ENCODE measurements around the gene FAM135A. TPM values are rescaled to one million over a fixed set of nuclear protein-coding genes. Genes with fewer than 3 reads are reported as not detected.
"Not testable (repeated sequence)": the region's sequence is repeated elsewhere in the genome, so short reads cannot be mapped to it uniquely, and the experiment has no call there.

FAM135A gene
- total RNA-seq, 2 donors from 2014 or later: 8.0 to 8.5 TPM

- H3K27ac Mint-ChIP-seq; H3K4me3 Mint-ChIP-seq; H3K4me1 Mint-ChIP-seq; ATAC-seq (replicated peaks); H3K27me3 Mint-ChIP-seq; H3K9me3 Mint-ChIP-seq: not testable (repeated sequence)
- peaks cover 13% of the 10 kb centered on the region for H3K36me3 Mint-ChIP-seq (ENCODE audit: low read depth)
Observed at GRCh38 chr6:70470510-70470909, 57.2 kb downstream of the FAM135A start.

- no peak for ATAC-seq (replicated peaks)
- Mint-ChIP-seq H3K27me3 (no peaks in the 10 kb centered on the region), H3K4me1 (no peaks in the 10 kb centered on the region)
Observed at GRCh38 chr6:70474751-70475150, 61.4 kb downstream of the FAM135A start.

GRCh38 chr6:70479236-70479635, 65.9 kb downstream of the FAM135A start:
- no peaks in the 10 kb centered on the region for H3K27me3 Mint-ChIP-seq
- no peak overlapping the region for H3K4me3 Mint-ChIP-seq
- no peak for ATAC-seq (replicated peaks)
- no peaks in the 10 kb centered on the region for H3K9me3 Mint-ChIP-seq
- peaks cover 38% of the 10 kb centered on the region for H3K36me3 Mint-ChIP-seq (ENCODE audit: low read depth)
- no peaks in the 10 kb centered on the region for H3K4me1 Mint-ChIP-seq
- no peak overlapping the region for H3K27ac Mint-ChIP-seq

More at GRCh38 chr6:70474751-70475150, 61.4 kb downstream of the FAM135A start:
- Mint-ChIP-seq H3K27ac (no peak overlapping the region), H3K9me3 (no peaks in the 10 kb centered on the region), H3K36me3 (ENCODE audit: low read depth) (peaks cover 44% of the 10 kb centered on the region), H3K4me3 (no peak overlapping the region)

GRCh38 chr6:70486638-70487037, 73.3 kb downstream of the FAM135A start:
- H3K27ac Mint-ChIP-seq; H3K4me1 Mint-ChIP-seq; H3K9me3 Mint-ChIP-seq; ATAC-seq (replicated peaks); H3K36me3 Mint-ChIP-seq (ENCODE audit: low read depth); H3K4me3 Mint-ChIP-seq; H3K27me3 Mint-ChIP-seq: not testable (repeated sequence)

- H3K36me3 Mint-ChIP-seq (ENCODE audit: low read depth): no peaks in the 10 kb centered on the region
- no peak for ATAC-seq (replicated peaks)
- H3K27me3 Mint-ChIP-seq: no peaks in the 10 kb centered on the region
- H3K27ac Mint-ChIP-seq: no peak overlapping the region
- H3K4me1 Mint-ChIP-seq: no peaks in the 10 kb centered on the region
- no peaks in the 10 kb centered on the region for H3K9me3 Mint-ChIP-seq
- H3K4me3 Mint-ChIP-seq: no peak overlapping the region
Observed at GRCh38 chr6:70489364-70489763, 76.1 kb downstream of the FAM135A start.

GRCh38 chr6:70494833-70495232, 81.5 kb downstream of the FAM135A start:
- Mint-ChIP-seq H3K9me3 (peaks cover 6% of the 10 kb centered on the region), H3K4me3 (no peak overlapping the region), H3K27me3 (no peaks in the 10 kb centered on the region), H3K27ac (no peak overlapping the region), H3K36me3 (ENCODE audit: low read depth) (no peaks in the 10 kb centered on the region), H3K4me1 (no peaks in the 10 kb centered on the region)
- ATAC-seq (replicated peaks): no peak

- H3K27me3 Mint-ChIP-seq; ATAC-seq (replicated peaks); H3K36me3 Mint-ChIP-seq (ENCODE audit: low read depth); H3K27ac Mint-ChIP-seq; H3K9me3 Mint-ChIP-seq; H3K4me1 Mint-ChIP-seq; H3K4me3 Mint-ChIP-seq: not testable (repeated sequence)
Observed at GRCh38 chr6:70495790-70496189, 82.5 kb downstream of the FAM135A start.

- Mint-ChIP-seq H3K27ac (no peak overlapping the region), H3K4me3 (no peak overlapping the region), H3K4me1 (no peaks in the 10 kb centered on the region), H3K27me3 (no peaks in the 10 kb centered on the region), H3K9me3 (peaks cover 11% of the 10 kb centered on the region), H3K36me3 (ENCODE audit: low read depth) (peaks cover 37% of the 10 kb centered on the region)
- ATAC-seq (replicated peaks): no peak
Observed at GRCh38 chr6:70502484-70502883, 89.2 kb downstream of the FAM135A start.

GRCh38 chr6:70503813-70504465, 90.6 kb downstream of the FAM135A start:
- ATAC-seq (replicated peaks): no peak

GRCh38 chr6:70506321-70506720, 93.0 kb downstream of the FAM135A start:
- Mint-ChIP-seq H3K4me3 (no peak overlapping the region), H3K9me3 (peaks cover 6% of the 10 kb centered on the region), H3K27me3 (no peaks in the 10 kb centered on the region), H3K36me3 (ENCODE audit: low read depth) (peaks cover 37% of the 10 kb centered on the region), H3K4me1 (no peaks in the 10 kb centered on the region), H3K27ac (no peak overlapping the region)
- no peak for ATAC-seq (replicated peaks)

More at GRCh38 chr6:70503813-70504465, 90.6 kb downstream of the FAM135A start:
- Mint-ChIP-seq H3K27me3 (no peaks in the 10 kb centered on the region), H3K9me3 (peaks cover 6% of the 10 kb centered on the region), H3K36me3 (ENCODE audit: low read depth) (peaks cover 37% of the 10 kb centered on the region), H3K27ac (no peak overlapping the region), H3K4me1 (no peaks in the 10 kb centered on the region), H3K4me3 (no peak overlapping the region)

- Mint-ChIP-seq H3K36me3 (ENCODE audit: low read depth) (peaks cover 37% of the 10 kb centered on the region), H3K9me3 (peaks cover 6% of the 10 kb centered on the region), H3K27ac (no peak overlapping the region), H3K4me1 (no peaks in the 10 kb centered on the region), H3K27me3 (no peaks in the 10 kb centered on the region), H3K4me3 (no peak overlapping the region)
- no peak for ATAC-seq (replicated peaks)
Observed at GRCh38 chr6:70507161-70507560, 93.9 kb downstream of the FAM135A start.

- Mint-ChIP-seq H3K36me3 (ENCODE audit: low read depth) (peaks cover 20% of the 10 kb centered on the region), H3K4me3 (no peak overlapping the region), H3K27ac (no peak overlapping the region), H3K4me1 (no peaks in the 10 kb centered on the region), H3K9me3 (peaks cover 5% of the 10 kb centered on the region), H3K27me3 (no peaks in the 10 kb centered on the region)
- no peak for ATAC-seq (replicated peaks)
Observed at GRCh38 chr6:70508953-70509352, 95.6 kb downstream of the FAM135A start.

- H3K27ac Mint-ChIP-seq: no peak overlapping the region
- H3K9me3 Mint-ChIP-seq: no peaks in the 10 kb centered on the region
Observed at GRCh38 chr6:70510600-70510999, 97.3 kb downstream of the FAM135A start.

GRCh38 chr6:70518723-70519122, 105.4 kb downstream of the FAM135A start:
- Mint-ChIP-seq H3K27me3 (no peaks in the 10 kb centered on the region), H3K36me3 (ENCODE audit: low read depth) (no peaks in the 10 kb centered on the region), H3K27ac (no peak overlapping the region), H3K4me3 (no peak overlapping the region), H3K4me1 (no peaks in the 10 kb centered on the region), H3K9me3 (no peaks in the 10 kb centered on the region)
- ATAC-seq (replicated peaks): no peak

More at GRCh38 chr6:70510600-70510999, 97.3 kb downstream of the FAM135A start:
- Mint-ChIP-seq H3K36me3 (ENCODE audit: low read depth) (peaks cover 3% of the 10 kb centered on the region), H3K4me1 (no peaks in the 10 kb centered on the region), H3K27me3 (no peaks in the 10 kb centered on the region), H3K4me3 (no peak overlapping the region)
- no peak for ATAC-seq (replicated peaks)

GRCh38 chr6:70520575-70520974, 107.3 kb downstream of the FAM135A start:
- Mint-ChIP-seq H3K4me1 (no peaks in the 10 kb centered on the region), H3K27ac (no peak overlapping the region), H3K27me3 (no peaks in the 10 kb centered on the region), H3K9me3 (no peaks in the 10 kb centered on the region), H3K36me3 (ENCODE audit: low read depth) (no peaks in the 10 kb centered on the region), H3K4me3 (no peak overlapping the region)
- ATAC-seq (replicated peaks): no peak
